Loucy (cell line): ENCODE measurements around the gene ACRBP.

Source experiments
- H2AFZ ChIP-seq: fragments of 200-600 bp; sonication (generic); 2 replicates; pipeline ENCODE4 v1.6.0; 2016; ENCODE audit warnings: antibody characterized with exemption, mild to moderate bottlenecking, low read length, moderate library complexity
- H3F3A ChIP-seq: fragments of 200-600 bp; 2 replicates; pipeline ENCODE4 v1.6.0; 2016; ENCODE audit warnings: antibody characterized with exemption, low read depth, mild to moderate bottlenecking
- H3K27me3 ChIP-seq: fragments of 200-600 bp; sonication (generic); 2 replicates; pipeline ENCODE4 v1.6.1; 2014; ENCODE audit warnings: low read length, mild to moderate bottlenecking; ENCODE audit not compliant: insufficient read depth, poor library complexity, severe bottlenecking
- H3K36me3 ChIP-seq: fragments of 200-600 bp; sonication (generic); 2 replicates; pipeline ENCODE4 v1.6.1; 2016; ENCODE audit warnings: low read length; ENCODE audit not compliant: insufficient read depth
- H3K4me1 ChIP-seq: fragments of 200-600 bp; sonication (generic); 2 replicates; pipeline ENCODE4 v1.5.1; 2014; ENCODE audit warnings: low read length, mild to moderate bottlenecking; ENCODE audit not compliant: insufficient read depth, poor library complexity, severe bottlenecking
- H3K4me2 ChIP-seq: fragments of 200-600 bp; sonication (generic); 2 replicates; pipeline ENCODE4 v1.6.0; 2014; ENCODE audit warnings: antibody characterized with exemption, low read length, low read depth, mild to moderate bottlenecking; ENCODE audit not compliant: poor library complexity, severe bottlenecking
- H3K4me3 ChIP-seq: fragments of 200-600 bp; sonication (generic); 2 replicates; pipeline ENCODE4 v1.5.1; 2014; ENCODE audit warnings: low read length, mild to moderate bottlenecking, mixed read lengths; ENCODE audit not compliant: poor library complexity, severe bottlenecking
- H3K79me2 ChIP-seq: fragments of 200-600 bp; sonication (generic); 2 replicates; pipeline ENCODE4 v1.6.1; 2014; ENCODE audit warnings: low read length; ENCODE audit not compliant: insufficient read depth
- H3K9ac ChIP-seq: fragments of 200-600 bp; sonication (generic); 2 replicates; pipeline ENCODE4 v1.6.0; 2014; ENCODE audit warnings: mild to moderate bottlenecking, low read depth, low read length, moderate library complexity; ENCODE audit not compliant: poor library complexity, severe bottlenecking
- H3K9me2 ChIP-seq: fragments of 200-600 bp; sonication (generic); replicated peaks from 2 replicates; pipeline ENCODE4 v1.6.1; 2016; ENCODE audit warnings: low read depth, low read length, mixed read lengths
- H3K9me3 ChIP-seq: fragments of 200-600 bp; sonication (generic); 2 replicates; pipeline ENCODE4 v1.6.1; 2014; ENCODE audit warnings: mild to moderate bottlenecking, antibody characterized with exemption, low read length, low read depth; ENCODE audit not compliant: insufficient read depth
- H4K20me1 ChIP-seq: fragments of 200-600 bp; sonication (generic); 2 replicates; pipeline ENCODE4 v1.6.0; 2014; ENCODE audit warnings: antibody characterized with exemption, low read length, mild to moderate bottlenecking; ENCODE audit not compliant: insufficient read depth, poor library complexity, severe bottlenecking
- CTCF ChIP-seq: fragments of 200-600 bp; sonication (generic); conservative IDR thresholded peaks from 2 replicates; pipeline ENCODE4 v1.5.1; 2014; ENCODE audit warnings: mild to moderate bottlenecking, antibody characterized with exemption, low read length
- EZH2phosphoT487 ChIP-seq: fragments of 200-600 bp; IDR thresholded peaks from 2 replicates; pipeline ENCODE4 v1.6.1; 2018; ENCODE audit warnings: antibody characterized with exemption, mild to moderate bottlenecking, moderate library complexity, borderline replicate concordance

The ACRBP gene

GRCh38 chr12:6646276-6647082, 753 bp downstream of the ACRBP start:
- peaks cover 17% of the 10 kb centered on the region for H3K4me1 ChIP-seq
- no peak overlapping the region for H3K4me3 ChIP-seq
- no peak overlapping the region for H2AFZ ChIP-seq
- H3K9ac ChIP-seq: no peak overlapping the region
- no peak overlapping the region for H3K4me2 ChIP-seq
- no peaks in the 10 kb centered on the region for H3K9me2 ChIP-seq
- no peaks in the 10 kb centered on the region for H3K27me3 ChIP-seq
- no peaks in the 10 kb centered on the region for H3K9me3 ChIP-seq
- H3K79me2 ChIP-seq: no peaks in the 10 kb centered on the region
- no peaks in the 10 kb centered on the region for H4K20me1 ChIP-seq
- H3K36me3 ChIP-seq: peaks cover 10% of the 10 kb centered on the region; the same call in 1 of the 2 replicates
- no peaks in the 10 kb centered on the region for H3F3A ChIP-seq
- TF ChIP-seq CTCF (no peak), EZH2phosphoT487 (no peak)

- Histone ChIP-seq H3K9ac (peak overlapping the region; percentile 59), H3K4me3 (no peak overlapping the region), H2AFZ (peak overlapping the region; percentile 68; the same call in 1 of the 2 replicates), H3K27me3 (no peaks in the 10 kb centered on the region), H3F3A (no peaks in the 10 kb centered on the region), H4K20me1 (no peaks in the 10 kb centered on the region), H3K9me2 (no peaks in the 10 kb centered on the region), H3K4me1 (peaks cover 22% of the 10 kb centered on the region), H3K4me2 (peak overlapping the region; percentile 52), H3K9me3 (no peaks in the 10 kb centered on the region), H3K79me2 (no peaks in the 10 kb centered on the region), H3K36me3 (no peaks in the 10 kb centered on the region)
- no peak for TF ChIP-seq EZH2phosphoT487
- peak; percentile 58 for TF ChIP-seq CTCF
These were observed 2.3 kb downstream of the ACRBP start for GRCh38 chr12:6644903-6645302.

GRCh38 chr12:6644257-6644596, 3.0 kb downstream of the ACRBP start:
- Histone ChIP-seq H3K4me2 (peak overlapping the region; percentile 52), H3K36me3 (no peaks in the 10 kb centered on the region), H3K9me3 (no peaks in the 10 kb centered on the region), H3K4me3 (peak overlapping the region; percentile 45), H3K9me2 (no peaks in the 10 kb centered on the region), H3K9ac (peak overlapping the region; percentile 59), H3K79me2 (no peaks in the 10 kb centered on the region), H4K20me1 (no peaks in the 10 kb centered on the region), H3K27me3 (no peaks in the 10 kb centered on the region), H3F3A (no peaks in the 10 kb centered on the region), H2AFZ (peak overlapping the region; percentile 68; the same call in 1 of the 2 replicates), H3K4me1 (peaks cover 27% of the 10 kb centered on the region)
- TF ChIP-seq EZH2phosphoT487 (no peak), CTCF (no peak)
